HT1080 (cell line): ENCODE results near the gene RWDD2A. TPM values are rescaled to one million over a fixed set of nuclear protein-coding genes. Genes with fewer than 3 reads are reported as not detected.

Experiments used
- DNase-seq: peaks from one replicate; pipeline ENCODE4 v3.0.0-alpha.2; 2015; ENCODE audit warnings: low read depth
- total RNA-seq: library from RNA; depleted of rRNA; stranded (reverse); fragments of >200 nt; shearing (Covaris generic); gene quantifications from 2 replicates; pipeline ENCODE4 v1.2.3, GENCODE V29; 2014; rRNA removed

The RWDD2A gene
- total RNA-seq, 1 experiment from 2014 or later = 1.4 TPM

DNA sequence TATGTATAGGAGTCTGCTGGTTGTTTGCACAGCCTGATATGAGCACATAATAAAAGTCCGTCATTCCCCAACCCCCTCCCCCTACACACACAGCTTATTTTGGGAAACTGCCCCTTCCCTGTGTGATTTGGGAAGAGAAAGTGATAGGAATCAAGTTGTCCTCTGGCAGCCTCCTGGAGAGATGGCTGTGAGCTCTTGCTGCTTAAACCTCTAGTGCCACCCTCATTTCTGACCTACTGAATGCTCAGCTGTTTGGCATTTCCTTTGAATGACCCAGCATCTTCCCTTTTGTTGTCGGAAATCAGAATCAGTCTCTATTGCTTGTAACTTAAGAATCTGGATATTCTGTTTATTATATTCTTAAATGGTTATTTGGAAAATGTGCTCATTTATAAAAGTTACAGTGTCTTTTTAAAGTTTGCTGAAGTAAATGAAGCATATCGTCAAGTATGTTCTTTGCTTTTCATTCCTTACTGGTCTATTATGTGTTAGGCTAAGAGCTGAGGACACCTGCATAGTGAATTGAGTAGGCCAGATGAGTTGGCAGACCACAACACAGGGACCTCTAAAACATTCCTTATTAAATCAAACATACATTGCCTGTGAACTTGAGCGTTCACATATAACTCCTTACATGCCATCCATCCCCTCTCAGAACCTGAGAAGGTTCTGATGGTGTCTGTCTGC is 5.5 kb downstream of the RWDD2A start:
- DNase-seq = peak; percentile 43

DNA sequence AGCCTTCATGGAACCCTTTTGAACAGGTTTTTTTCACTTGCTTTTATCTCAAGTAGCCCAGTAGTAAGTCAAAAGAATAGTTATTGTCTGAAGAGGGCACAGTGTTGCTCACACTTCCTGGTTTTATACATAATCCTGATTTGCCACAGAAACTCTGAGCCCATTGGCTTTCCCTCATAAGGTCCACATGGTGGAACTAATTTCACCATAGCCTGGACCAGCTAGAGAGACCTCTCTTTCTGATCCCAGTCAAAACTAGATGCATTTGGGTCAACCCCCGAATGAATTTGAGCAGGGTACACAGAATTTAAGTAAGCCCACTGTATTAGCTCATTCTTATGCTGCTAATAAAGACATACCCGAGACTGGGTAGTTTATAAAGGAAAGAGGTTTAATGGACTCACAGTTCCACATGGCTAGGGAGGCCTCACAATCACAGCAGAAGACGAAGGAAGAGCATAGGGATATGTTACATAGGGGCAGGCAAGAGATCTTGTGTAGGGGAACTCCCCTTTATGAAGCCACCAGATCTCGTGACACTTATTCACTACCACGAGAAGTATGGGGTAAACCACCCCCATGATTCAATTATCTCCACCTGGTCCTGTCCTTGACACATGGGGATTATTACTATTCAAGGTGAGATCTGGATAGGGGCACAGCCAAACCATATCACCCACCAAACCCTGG is 6.2 kb downstream of the RWDD2A start:
- DNase-seq = no peak

DNA sequence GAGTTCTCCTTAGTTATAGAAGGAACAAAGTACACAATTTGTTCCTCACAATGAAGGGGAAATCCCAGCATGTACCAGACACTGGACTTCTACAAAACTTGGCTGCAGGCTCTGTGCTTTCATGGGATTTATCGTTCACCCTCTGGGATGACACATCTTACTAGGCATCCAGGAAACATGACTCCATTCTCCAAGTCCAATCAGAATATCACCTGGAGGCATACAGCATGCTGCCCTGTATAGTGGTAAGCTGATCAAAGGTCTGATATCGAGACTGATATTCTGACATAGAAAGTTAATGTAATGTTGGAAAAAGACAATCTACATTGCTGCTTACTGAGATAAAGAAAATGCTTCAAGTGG is 6.7 kb downstream of the RWDD2A start:
- DNase-seq = peak; percentile 75

DNA sequence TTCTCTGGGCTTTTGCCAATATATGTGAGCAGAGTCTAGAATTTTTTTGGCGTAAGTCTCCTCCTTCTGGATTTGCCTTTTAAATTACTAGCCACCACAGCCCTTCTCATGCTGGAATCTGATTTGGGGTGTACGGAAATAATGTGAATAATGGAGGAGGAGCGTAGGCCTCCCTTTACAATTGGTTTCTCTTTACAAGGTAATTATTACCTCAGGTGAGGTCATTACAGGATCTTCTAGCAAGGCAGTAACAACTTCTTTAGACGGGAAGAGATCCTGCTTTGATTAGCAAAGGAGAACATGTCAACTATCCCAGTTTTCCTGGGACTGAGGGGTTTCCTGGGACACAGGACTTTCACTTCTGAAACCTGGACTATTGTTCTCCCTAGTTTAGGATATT is 8.9 kb downstream of the RWDD2A start:
- no peak for DNase-seq

DNA sequence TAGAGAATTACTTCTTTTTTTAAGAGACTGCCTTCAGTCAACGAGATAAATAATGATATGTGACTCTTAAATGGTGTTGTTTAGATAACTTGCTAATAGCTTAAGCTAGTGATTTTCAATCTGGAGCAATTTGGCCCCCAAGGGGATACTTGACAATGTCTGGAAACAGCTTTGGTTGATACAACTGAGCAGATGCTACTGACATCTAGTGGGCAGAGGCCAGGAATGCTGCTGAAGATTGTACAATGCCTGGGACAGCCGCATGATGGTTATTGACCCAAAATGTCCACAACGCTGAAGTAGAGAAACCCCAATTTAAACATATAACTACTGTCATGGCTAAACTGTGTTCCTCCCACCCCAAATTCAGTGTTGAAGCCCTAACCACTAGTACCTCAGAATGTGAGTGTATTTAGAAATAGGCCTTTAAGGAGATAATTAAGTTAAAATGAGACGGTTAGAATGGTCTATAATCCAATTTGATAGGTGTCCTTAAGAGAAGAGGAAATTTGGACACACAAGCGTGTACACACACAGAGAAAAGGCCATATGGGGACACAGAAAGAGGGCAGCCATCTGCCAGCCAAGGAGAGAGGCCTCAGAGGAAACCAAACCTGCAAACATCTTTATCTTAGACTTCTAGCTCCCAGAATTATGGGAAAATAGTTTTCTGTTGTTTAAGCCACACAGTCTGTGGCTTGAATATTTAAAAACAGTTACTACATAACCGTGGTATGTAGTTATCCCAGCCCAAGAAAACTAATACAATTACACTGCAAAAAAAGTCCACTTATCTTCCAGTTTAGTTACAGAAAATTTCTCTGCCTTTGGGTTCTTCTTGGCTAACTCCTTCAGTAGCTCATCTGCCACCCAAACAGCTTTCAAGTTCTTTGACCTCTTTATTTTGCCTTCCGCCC is 22.2 kb downstream of the RWDD2A start:
- DNase-seq = peak; percentile 48

DNA sequence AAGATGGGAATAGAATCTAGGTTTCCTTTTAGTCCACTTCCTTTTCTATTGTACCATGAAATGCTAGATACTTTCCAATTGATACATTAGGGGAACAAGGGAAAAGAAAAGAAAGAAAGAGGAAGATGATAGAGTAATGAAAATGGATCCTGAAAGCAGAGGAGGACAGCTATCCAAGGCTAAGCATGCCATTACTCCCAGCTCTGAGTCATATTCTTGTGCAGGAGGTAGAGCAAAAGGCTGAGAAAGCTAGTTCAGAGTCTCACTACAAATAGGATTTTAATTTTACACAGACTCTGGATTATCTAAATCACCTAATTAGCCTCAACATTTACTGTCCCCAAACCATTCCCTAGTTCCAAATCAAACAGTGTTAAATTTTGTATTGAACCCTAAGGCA is 23.6 kb downstream of the RWDD2A start:
- no peak for DNase-seq

DNA sequence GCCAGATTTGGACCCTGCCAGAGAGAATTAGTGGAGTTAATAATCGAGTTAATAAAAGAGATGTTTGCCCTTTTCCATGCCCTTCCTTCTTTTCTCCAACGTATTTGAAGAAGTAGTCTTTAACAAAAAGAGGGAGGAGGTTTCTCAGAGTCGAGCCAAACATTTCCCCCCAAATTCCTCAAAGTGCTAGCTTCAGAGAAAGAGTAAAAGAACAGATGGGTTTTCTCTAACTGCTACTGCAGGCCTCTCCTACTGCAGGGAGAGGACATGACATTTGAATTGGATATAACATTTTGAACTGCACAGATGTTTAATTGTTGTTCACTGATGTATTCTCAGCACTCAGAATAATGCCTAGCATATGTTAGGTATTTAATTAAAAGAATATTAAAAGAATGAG is 25.5 kb downstream of the RWDD2A start:
- DNase-seq = no peak

DNA sequence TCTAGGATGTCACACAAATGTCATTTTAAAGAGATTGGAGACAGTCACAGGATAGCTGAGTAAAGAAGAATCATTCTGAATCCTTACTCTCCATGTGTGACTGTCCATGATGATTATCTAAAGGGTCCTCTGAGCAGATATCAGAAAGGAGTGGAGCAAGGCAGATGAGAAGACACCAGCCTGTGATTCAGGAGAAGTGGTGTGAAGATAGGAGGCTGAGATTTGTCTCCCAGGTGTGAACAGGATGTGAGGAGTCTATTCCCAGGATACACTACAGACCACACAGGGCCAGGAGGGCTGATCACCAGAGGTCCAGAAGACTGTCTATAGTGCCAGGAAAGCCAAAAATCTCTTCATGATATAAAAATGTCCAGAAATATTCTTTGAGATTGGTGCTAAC is 27.0 kb downstream of the RWDD2A start:
- no peak for DNase-seq

DNA sequence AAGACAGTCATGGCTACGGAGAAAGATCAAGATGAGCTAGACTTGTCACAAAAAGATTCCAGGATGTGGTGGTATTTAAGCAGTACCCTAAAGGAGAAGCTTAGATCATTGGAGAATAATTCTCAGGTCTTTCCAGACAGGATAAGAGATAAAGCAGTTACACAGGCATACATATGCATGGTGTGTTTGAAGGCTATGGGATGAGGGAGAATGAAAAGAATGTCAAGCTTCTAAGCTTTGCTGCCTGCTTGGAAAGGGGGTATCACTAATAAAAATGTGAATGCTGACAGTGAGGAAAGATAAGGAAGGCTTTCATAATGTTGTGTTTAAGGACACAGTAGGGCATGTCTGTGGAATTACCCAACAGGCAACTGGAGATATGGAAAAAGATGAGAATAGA is 28.1 kb downstream of the RWDD2A start:
- no peak for DNase-seq

DNA sequence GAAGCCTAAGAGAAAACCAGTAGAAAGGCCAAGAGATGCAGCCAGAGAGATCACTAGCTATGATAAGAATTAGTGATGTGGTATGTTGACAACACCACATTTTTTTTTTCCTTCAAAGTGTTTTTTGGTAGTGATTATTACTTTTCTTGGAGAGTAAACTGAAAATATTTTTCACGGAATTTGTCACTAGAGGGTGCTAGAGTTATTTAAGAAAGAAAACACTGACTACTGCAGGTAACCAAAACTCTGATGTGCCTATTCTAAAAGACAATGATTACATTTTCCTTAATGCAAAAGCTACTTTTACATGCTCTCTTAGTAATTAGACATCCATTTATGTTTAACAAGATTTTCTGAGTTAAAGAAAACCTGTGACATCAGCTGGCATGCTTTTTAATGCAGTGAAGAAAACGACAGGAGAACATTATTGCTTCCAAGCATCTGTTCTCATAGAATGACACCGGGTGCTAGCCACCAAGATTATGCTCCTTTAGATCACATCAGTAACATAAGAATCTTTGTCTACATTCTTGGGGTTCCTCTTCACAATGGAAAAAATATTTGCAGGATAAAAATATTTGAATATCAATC is 28.8 kb downstream of the RWDD2A start:
- DNase-seq = peak; percentile 54

DNA sequence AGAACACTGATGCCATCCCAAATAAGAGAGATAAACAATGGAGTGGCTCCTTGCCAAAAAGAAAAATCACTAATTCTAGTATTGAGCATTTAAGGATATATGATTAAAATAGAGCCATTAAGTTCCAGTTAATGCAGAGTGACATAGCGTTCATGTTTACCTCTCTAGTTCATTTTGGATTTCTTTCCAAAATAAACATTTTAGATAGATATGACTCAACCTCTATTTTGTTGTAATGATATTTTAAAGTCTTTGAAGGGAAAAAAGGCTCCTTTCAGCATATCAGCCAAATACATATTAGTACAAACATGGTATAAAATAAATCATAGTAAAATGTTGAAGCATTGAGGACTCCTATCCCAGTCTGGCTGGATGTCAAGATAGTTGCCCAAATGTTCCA is 33.4 kb downstream of the RWDD2A start:
- DNase-seq = no peak

DNA sequence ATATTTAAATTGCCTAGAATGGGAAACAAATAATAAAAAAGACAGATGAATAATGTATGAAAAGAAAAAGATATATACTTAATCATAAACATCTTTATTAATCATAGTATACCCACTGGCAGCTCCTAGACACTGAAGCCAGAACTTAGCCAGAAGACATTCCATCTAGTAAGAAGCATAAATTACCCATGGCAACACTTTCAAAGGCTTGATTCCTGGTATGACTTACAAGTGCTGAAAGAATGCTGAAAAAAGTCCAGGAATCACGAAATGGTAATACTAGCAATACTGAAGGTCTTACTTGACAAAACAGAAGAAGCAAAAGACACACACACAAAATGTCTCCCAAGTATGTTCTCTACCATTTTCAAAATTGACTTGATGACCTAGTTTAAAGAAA is 38.0 kb downstream of the RWDD2A start:
- DNase-seq = no peak

DNA sequence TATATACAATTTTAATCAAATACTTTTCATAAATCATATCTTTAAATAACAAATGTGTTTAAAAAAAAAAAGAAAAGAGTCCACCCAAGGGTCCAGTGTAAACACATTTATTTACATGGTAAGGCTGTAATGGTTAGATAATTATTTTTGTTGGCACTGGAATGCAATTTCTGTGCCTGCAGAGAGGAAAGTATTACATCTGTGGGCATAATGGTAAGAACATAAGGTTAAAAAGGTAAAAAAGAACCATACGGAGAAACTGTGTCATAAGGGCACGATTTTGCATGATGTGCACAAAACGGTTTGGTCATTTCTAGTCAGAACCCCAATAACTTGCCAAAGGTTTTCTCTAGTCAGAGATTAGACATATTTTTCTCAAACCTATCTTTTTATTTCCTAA is 54.3 kb downstream of the RWDD2A start:
- no peak for DNase-seq

Other genes starting within 250 kb of the RWDD2A start
- gene UBE3D, start 127.5 kb upstream of the RWDD2A start, total RNA-seq = 7.4 and 8.0 TPM in 2 replicates
- 6.8 and 9.4 TPM in 2 replicates for gene DOP1A, start 125.7 kb upstream of the RWDD2A start, total RNA-seq
- gene PGM3, start 92 bp upstream of the RWDD2A start, total RNA-seq = 22.7 and 26.8 TPM in 2 replicates
- gene ME1, start 237.7 kb downstream of the RWDD2A start, total RNA-seq = 12.1 and 22.0 TPM in 2 replicates